WI38 (cell line): Measurements from ENCODE around the gene TUB.

ENCODE experiments used
- H3K4me3 ChIP-seq: 2 replicates; pipeline ENCODE4 v1.5.1; 2011; ENCODE audit warnings: low read depth, mild to moderate bottlenecking, control low read depth, low read length
- TF ChIP-seq, protein P1 (sequence below): IDR thresholded peaks from 2 replicates; pipeline ENCODE4 v1.5.1; 2012; ENCODE audit warnings: low read depth, mild to moderate bottlenecking, control low read depth, low read length

TUB gene

GRCh38 chr11:8080674-8081590 is at the start of gene TUB:
TSS of gene TUB (plus strand) at chr11:8081211. CDS start at chr11:8081511, 300 bp downstream.
- peak within 1 kb of the TSS; percentile 61 for H3K4me3 ChIP-seq
- TF ChIP-seq, protein P1, sequence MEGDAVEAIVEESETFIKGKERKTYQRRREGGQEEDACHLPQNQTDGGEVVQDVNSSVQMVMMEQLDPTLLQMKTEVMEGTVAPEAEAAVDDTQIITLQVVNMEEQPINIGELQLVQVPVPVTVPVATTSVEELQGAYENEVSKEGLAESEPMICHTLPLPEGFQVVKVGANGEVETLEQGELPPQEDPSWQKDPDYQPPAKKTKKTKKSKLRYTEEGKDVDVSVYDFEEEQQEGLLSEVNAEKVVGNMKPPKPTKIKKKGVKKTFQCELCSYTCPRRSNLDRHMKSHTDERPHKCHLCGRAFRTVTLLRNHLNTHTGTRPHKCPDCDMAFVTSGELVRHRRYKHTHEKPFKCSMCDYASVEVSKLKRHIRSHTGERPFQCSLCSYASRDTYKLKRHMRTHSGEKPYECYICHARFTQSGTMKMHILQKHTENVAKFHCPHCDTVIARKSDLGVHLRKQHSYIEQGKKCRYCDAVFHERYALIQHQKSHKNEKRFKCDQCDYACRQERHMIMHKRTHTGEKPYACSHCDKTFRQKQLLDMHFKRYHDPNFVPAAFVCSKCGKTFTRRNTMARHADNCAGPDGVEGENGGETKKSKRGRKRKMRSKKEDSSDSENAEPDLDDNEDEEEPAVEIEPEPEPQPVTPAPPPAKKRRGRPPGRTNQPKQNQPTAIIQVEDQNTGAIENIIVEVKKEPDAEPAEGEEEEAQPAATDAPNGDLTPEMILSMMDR, result no peak

GRCh38 chr11:8031248-8032115 is 49.5 kb upstream of the TUB start:
- TF ChIP-seq, protein P1, result no peak
- no peak overlapping the region for H3K4me3 ChIP-seq

DNA sequence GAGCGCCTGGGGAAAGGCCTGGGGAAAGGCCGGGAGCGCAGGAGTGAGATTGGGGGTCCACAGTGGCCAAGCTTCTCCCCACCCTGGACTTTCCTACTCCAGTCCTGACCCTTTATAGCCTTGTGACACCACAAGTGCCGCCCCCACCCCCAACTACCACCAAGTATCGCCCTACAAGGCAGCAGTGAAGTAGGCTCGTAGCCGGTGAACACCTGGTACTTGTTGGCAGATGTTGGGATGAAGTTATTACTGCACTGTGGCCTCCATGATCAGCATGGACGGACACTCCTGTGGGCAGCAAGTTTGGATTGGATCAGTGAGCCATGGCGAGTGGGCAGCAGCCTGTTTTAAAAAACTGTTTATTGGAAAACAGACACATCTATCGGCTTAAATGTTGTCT is 48.9 kb upstream of the TUB start:
- no peak overlapping the region for H3K4me3 ChIP-seq
- TF ChIP-seq, protein P1, result no peak

GRCh38 chr11:8032576-8033304 is 48.3 kb upstream of the TUB start:
- TF ChIP-seq, protein P1, result no peak

DNA sequence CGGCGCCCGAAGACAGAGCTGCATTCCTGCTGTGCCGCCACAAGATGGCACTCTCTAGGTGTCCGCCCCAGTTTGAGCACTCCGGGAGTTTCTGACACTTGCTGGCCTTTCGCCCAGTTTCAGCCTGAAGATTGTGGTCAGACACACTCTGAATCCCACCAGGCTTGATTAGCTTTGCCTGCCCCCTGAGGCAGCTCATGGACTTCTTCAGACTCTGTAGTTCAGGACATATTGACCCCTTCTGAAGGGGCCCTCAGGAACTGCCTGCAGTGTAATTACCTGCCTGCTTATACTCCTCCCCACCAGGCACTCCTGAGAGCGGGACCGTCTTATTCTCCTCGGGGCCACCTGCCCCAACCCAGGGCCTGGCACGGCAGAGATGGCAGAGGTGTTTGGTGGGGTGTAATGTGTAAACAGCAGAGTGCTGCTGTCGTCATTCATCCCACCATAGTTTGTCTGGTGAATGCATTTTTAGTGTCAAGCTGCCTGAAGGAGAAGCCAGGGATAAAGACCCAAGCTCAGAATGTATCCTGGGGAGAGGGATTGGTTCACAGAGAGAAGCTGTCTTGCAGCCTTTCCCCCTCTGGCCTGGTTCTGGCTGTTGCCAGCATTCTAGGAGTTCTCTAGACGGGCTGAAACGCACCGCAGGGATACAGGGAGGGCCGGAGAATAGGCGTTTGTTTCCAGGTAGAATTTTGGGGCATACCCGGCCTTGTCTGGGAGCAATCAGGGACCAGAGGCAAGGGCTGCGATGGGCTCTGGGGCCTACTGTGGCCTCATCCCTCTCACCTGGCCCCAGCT is 47.5 kb upstream of the TUB start:
- TF ChIP-seq, protein P1, result peak; percentile 81
- H3K4me3 ChIP-seq, result no peak overlapping the region

More at GRCh38 chr11:8032576-8033304, 48.3 kb upstream of the TUB start:
- H3K4me3 ChIP-seq, result no peak overlapping the region

DNA sequence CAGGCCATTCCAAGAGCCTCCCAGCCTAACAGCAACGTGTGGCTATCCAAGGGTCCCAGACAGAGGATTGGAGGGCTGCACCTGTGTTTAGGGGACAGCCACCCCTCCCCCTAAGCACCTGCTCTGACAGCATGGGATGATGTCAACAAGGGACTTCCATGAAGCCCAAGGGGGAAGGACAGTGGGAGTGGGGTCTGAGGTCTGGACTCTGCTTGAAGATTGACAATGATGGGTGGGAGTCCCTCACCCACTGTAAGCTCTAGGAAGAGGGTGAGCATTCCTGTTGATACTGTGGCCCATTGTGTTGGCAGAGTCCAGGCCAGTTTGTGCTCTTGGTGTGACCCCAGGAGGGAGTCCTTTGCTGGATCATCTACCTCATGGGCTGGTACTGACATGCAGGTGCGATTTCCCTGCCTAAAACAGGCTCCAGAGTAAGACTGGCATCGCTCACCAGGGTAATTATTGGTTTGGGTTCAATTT is 46.9 kb upstream of the TUB start:
- TF ChIP-seq, protein P1, result no peak
- H3K4me3 ChIP-seq, result no peak overlapping the region
